AG04450 (cell line): ENCODE results near the gene S100A9. TPM values are rescaled to one million over a fixed set of nuclear protein-coding genes. Genes with fewer than 3 reads are reported as not detected.
"Not testable (repeated sequence)": the region's sequence is repeated elsewhere in the genome, so short reads cannot be mapped to it uniquely, and the experiment has no call there.

ENCODE experiments used
- CTCF ChIA-PET: fragments of 300-600, 350-600 bp; formaldehyde crosslinking; extraction: SDS; loops from one replicate; lab custom pipeline; 2022; ENCODE audit warnings: antibody characterized with exemption, inconsistent platforms; lab: Charles Lee
- POLR2A ChIA-PET: fragments of 350-600 bp; formaldehyde crosslinking; extraction: SDS; loops from one replicate; lab custom pipeline; 2021; ENCODE audit warnings: antibody characterized with exemption, inconsistent platforms; lab: Yijun Ruan, JAX
- DNase-seq: peaks from one replicate; pipeline ENCODE4 v3.0.0-alpha.2; 2011; ENCODE audit warnings: low read depth, low spot score
- H3K27ac ChIP-seq: one replicate; pipeline ENCODE4 v1.5.1; 2012; ENCODE audit warnings: low read depth, low read length, control low read depth
- H3K27me3 ChIP-seq: one replicate; pipeline ENCODE4 v1.6.0; 2012; ENCODE audit warnings: low read length; ENCODE audit not compliant: control insufficient read depth, insufficient read depth
- H3K4me3 ChIP-seq: 2 replicates; pipeline ENCODE4 v1.5.1; 2011; ENCODE audit warnings: mild to moderate bottlenecking, low read depth, low read length, control low read depth
- H3K9me3 ChIP-seq: 2 replicates; pipeline ENCODE4 v1.5.1; 2012; ENCODE audit warnings: low read length; ENCODE audit not compliant: control insufficient read depth, insufficient read depth
- CTCF ChIP-seq: IDR thresholded peaks from 2 replicates; pipeline ENCODE4 v1.5.1; 2011; ENCODE audit warnings: low read depth, low read length, control low read depth, inconsistent platforms
- polyA plus RNA-seq: library from polyadenylated mRNA; depleted of rRNA; stranded (reverse); fragments of >200 nt; gene quantifications from 2 replicates; pipeline ENCODE4 v1.2.3, GENCODE V29; 2011

S100A9 gene
- polyA plus RNA-seq, 1 experiment, result not detected

GRCh38 chr1:153313288-153313687 is 44.4 kb upstream of the S100A9 start:
- no peaks in the 10 kb centered on the region for H3K27me3 ChIP-seq
- H3K27ac ChIP-seq, result no peak overlapping the region
- ChIA-PET CTCF (no interaction called here), POLR2A (no interaction called here)
- no peak overlapping the region for H3K4me3 ChIP-seq
- no peak for TF ChIP-seq CTCF
- no peak for DNase-seq
- no peaks in the 10 kb centered on the region for H3K9me3 ChIP-seq

GRCh38 chr1:153314388-153314787 is 43.3 kb upstream of the S100A9 start:
- POLR2A ChIA-PET, H3K9me3 ChIP-seq, H3K27ac ChIP-seq, H3K4me3 ChIP-seq, CTCF ChIA-PET, H3K27me3 ChIP-seq, DNase-seq: not testable (repeated sequence)

- H3K27me3 ChIP-seq, DNase-seq, H3K27ac ChIP-seq, H3K9me3 ChIP-seq, POLR2A ChIA-PET, CTCF ChIA-PET, H3K4me3 ChIP-seq: not testable (repeated sequence)
Observed at GRCh38 chr1:153316013-153316412, 41.6 kb upstream of the S100A9 start.

- CTCF ChIA-PET, POLR2A ChIA-PET, DNase-seq: not testable (repeated sequence)
Observed at GRCh38 chr1:153318145-153318544, 39.5 kb upstream of the S100A9 start.

GRCh38 chr1:153322568-153322967 is 35.1 kb upstream of the S100A9 start:
- CTCF ChIA-PET, result no interaction called here
- no peak for DNase-seq
- TF ChIP-seq CTCF, result no peak
- Histone ChIP-seq H3K27ac (no peak overlapping the region), H3K27me3 (no peaks in the 10 kb centered on the region), H3K4me3 (no peak overlapping the region), H3K9me3 (no peaks in the 10 kb centered on the region)
- POLR2A ChIA-PET, result no interaction called here

More at GRCh38 chr1:153318145-153318544, 39.5 kb upstream of the S100A9 start:
- not testable (repeated sequence) for H3K27me3 ChIP-seq, H3K27ac ChIP-seq, H3K9me3 ChIP-seq, H3K4me3 ChIP-seq

GRCh38 chr1:153324912-153325311 is 32.7 kb upstream of the S100A9 start:
- no peak overlapping the region for H3K27ac ChIP-seq
- ChIA-PET CTCF (no interaction called here), POLR2A (no interaction called here)
- no peak overlapping the region for H3K4me3 ChIP-seq
- H3K27me3 ChIP-seq, result no peaks in the 10 kb centered on the region
- DNase-seq, result no peak
- no peak for TF ChIP-seq CTCF
- H3K9me3 ChIP-seq, result no peaks in the 10 kb centered on the region

- no peaks in the 10 kb centered on the region for H3K27me3 ChIP-seq
- no peaks in the 10 kb centered on the region for H3K9me3 ChIP-seq
- ChIA-PET POLR2A (no interaction called here), CTCF (no interaction called here)
- DNase-seq, result no peak
- H3K27ac ChIP-seq, result no peak overlapping the region
- no peak overlapping the region for H3K4me3 ChIP-seq
- no peak for TF ChIP-seq CTCF
Observed at GRCh38 chr1:153333902-153334301, 23.8 kb upstream of the S100A9 start.
